ENCODE data around the gene NLRP10. TPM values are rescaled to one million over a fixed set of nuclear protein-coding genes. Genes with fewer than 3 reads are reported as not detected.

Gene NLRP10

DNA sequence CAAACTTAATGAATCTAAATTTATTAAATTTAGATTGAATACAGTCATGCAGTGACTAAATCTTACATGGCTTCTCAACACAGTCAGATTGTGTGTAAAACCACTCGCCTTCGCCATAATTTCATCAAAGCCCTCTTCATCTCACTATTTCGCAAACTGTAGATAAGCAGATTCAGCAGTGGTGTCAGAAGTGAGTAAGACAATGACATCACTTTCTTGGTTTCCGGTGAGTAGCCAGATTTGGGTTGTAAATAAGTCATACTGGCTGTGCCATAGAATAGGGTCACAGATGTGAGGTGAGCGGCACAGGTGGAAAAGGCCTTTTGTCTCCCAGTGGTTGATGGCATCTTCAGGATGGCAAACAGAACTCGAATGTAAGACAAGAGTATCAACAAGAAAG is 37.6 kb downstream of the NLRP10 start:
- Histone ChIP-seq H2BK15ac (ENCODE audit: low read depth, poor library complexity, severe bottlenecking) (no peak overlapping the region), H2AK5ac (ENCODE audit: low read length, severe bottlenecking) (no peak overlapping the region), H3K27me3 (ENCODE audit: control insufficient read depth in 1 of 2, insufficient read depth in 1 of 2, low read length in 2 of 2) (peaks cover 0 to 4% of the 10 kb centered on the region in 2 experiments), H3K9me3 (ENCODE audit: control insufficient read depth, low read length) (no peaks in the 10 kb centered on the region), H3K4me2 (ENCODE audit: low read length, poor library complexity, severe bottlenecking) (no peak overlapping the region), H3K23ac (ENCODE audit: low read length in 2 of 2) (no peak overlapping the region), H3K9ac (ENCODE audit: low read length) (no peak overlapping the region), H3K4ac (ENCODE audit: low read depth in 1 of 2, low read length in 2 of 2) (no peak overlapping the region), H4K8ac (ENCODE audit: low read length) (no peak overlapping the region), H3K36me3 (ENCODE audit: control insufficient read depth in 1 of 2, insufficient read depth in 2 of 2, low read depth in 1 of 2, low read length in 2 of 2) (no peaks in the 10 kb centered on the region), H3K4me1 (ENCODE audit: control insufficient read depth, insufficient read depth, low read depth, low read length) (no peaks in the 10 kb centered on the region), H2BK5ac (ENCODE audit: low read depth, low read length, poor library complexity, severe bottlenecking) (no peak overlapping the region), H2BK120ac (ENCODE audit: low read depth, low read length) (no peak overlapping the region), H3K27ac (ENCODE audit: low read length, poor library complexity, severe bottlenecking) (no peak overlapping the region), H3K4me3 (ENCODE audit: insufficient read depth in 1 of 2, low read depth in 1 of 2, low read length in 2 of 2) (no peak overlapping the region), H3K18ac (ENCODE audit: low read depth in 1 of 2, low read length in 2 of 2) (no peak overlapping the region), H3K14ac (ENCODE audit: low read length in 2 of 2) (no peak overlapping the region), H4K91ac (ENCODE audit: low read length) (no peak overlapping the region), H2BK12ac (ENCODE audit: low read length in 2 of 2) (no peak overlapping the region), H3K79me1 (replicated peaks; ENCODE audit: low read length, poor library complexity, severe bottlenecking) (no peaks in the 10 kb centered on the region), H2AFZ (ENCODE audit: low read depth, low read length) (no peak overlapping the region)
- no peak for DNase-seq
- WGBS: 71% methylated on average over 4 of the region's 6 CpGs

DNA sequence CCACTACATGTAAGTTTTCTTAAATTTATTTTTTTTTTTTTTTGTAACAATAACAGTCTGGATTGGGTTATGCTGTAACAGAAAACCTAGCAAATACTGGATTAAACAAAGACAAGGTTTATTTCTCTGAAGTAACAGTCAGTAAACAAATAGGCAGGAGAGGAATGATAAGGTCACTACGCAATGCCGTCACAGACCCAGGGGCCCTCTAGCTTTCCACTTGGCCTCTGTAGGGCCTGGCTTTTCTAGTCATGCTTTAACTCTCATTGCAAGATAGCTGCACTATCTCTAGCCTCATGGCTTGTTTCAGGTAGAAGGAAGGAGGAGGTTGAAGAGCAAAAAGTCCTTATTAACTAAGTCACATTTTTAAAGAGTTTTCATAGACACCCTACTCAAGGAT is 40.7 kb downstream of the NLRP10 start:
- H2BK12ac ChIP-seq (ENCODE audit: low read length in 2 of 2): no peak overlapping the region

DNA sequence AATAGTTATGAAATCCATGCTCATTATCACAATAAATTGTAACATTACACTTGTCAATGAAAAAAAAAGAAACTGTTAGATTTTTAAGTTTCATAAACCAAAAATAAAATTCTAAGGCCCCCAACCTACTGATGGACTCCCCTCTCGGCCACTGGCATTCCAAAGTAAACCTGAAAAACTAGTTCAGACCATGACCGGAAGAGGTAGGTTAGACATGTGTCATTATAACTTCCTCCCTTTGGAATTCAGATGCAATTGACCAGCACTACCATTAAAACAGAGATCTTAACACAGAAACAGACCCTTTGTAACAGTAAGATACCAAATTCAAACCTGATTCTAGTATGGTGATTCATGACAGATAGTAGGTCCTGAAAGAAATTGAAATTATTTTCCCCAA is 47.1 kb downstream of the NLRP10 start:
- no peaks in the 10 kb centered on the region for H3K36me3 ChIP-seq (ENCODE audit: control insufficient read depth in 1 of 2, insufficient read depth in 2 of 2, low read depth in 1 of 2, low read length in 2 of 2)
- no peak overlapping the region for H3K4me2 ChIP-seq (ENCODE audit: low read length, poor library complexity, severe bottlenecking)
- no peaks in the 10 kb centered on the region for H3K9me3 ChIP-seq (ENCODE audit: control insufficient read depth, low read length)
- H3K14ac ChIP-seq (ENCODE audit: low read length in 2 of 2): no peak overlapping the region
- H2BK15ac ChIP-seq (ENCODE audit: low read depth, poor library complexity, severe bottlenecking): no peak overlapping the region
- no peak overlapping the region for H2BK12ac ChIP-seq (ENCODE audit: low read length in 2 of 2)
- H3K18ac ChIP-seq (ENCODE audit: low read depth in 1 of 2, low read length in 2 of 2): no peak overlapping the region
- no peak overlapping the region for H4K8ac ChIP-seq (ENCODE audit: low read length)
- H3K4me1 ChIP-seq (ENCODE audit: control insufficient read depth, insufficient read depth, low read depth, low read length): no peaks in the 10 kb centered on the region
- H3K79me1 ChIP-seq (replicated peaks; ENCODE audit: low read length, poor library complexity, severe bottlenecking): no peaks in the 10 kb centered on the region
- WGBS: 90% methylated on average over 2 of the region's 2 CpGs
- no peak overlapping the region for H2AFZ ChIP-seq (ENCODE audit: low read depth, low read length)
- H3K4ac ChIP-seq (ENCODE audit: low read depth in 1 of 2, low read length in 2 of 2): no peak overlapping the region
- H3K27ac ChIP-seq (ENCODE audit: low read length, poor library complexity, severe bottlenecking): no peak overlapping the region
- no peak overlapping the region for H4K91ac ChIP-seq (ENCODE audit: low read length)
- H2BK120ac ChIP-seq (ENCODE audit: low read depth, low read length): no peak overlapping the region
- no peak overlapping the region for H3K23ac ChIP-seq (ENCODE audit: low read length in 2 of 2)
- no peak overlapping the region for H3K9ac ChIP-seq (ENCODE audit: low read length)
- no peak overlapping the region for H2BK5ac ChIP-seq (ENCODE audit: low read depth, low read length, poor library complexity, severe bottlenecking)
- DNase-seq: no peak
- H3K27me3 ChIP-seq (ENCODE audit: control insufficient read depth in 1 of 2, insufficient read depth in 1 of 2, low read length in 2 of 2): no peaks in the 10 kb centered on the region
- H2AK5ac ChIP-seq (ENCODE audit: low read length, severe bottlenecking): no peak overlapping the region
- H3K4me3 ChIP-seq (ENCODE audit: insufficient read depth in 1 of 2, low read depth in 1 of 2, low read length in 2 of 2): no peak overlapping the region

More for the DNA sequence above, 40.7 kb downstream of the NLRP10 start:
- Histone ChIP-seq H2BK120ac (ENCODE audit: low read depth, low read length) (no peak overlapping the region), H3K9me3 (ENCODE audit: control insufficient read depth, low read length) (no peaks in the 10 kb centered on the region), H3K9ac (ENCODE audit: low read length) (no peak overlapping the region), H3K4ac (ENCODE audit: low read depth in 1 of 2, low read length in 2 of 2) (no peak overlapping the region), H3K18ac (ENCODE audit: low read depth in 1 of 2, low read length in 2 of 2) (no peak overlapping the region), H3K27ac (ENCODE audit: low read length, poor library complexity, severe bottlenecking) (no peak overlapping the region), H3K4me3 (ENCODE audit: insufficient read depth in 1 of 2, low read depth in 1 of 2, low read length in 2 of 2) (no peak overlapping the region), H4K91ac (ENCODE audit: low read length) (no peak overlapping the region), H2BK15ac (ENCODE audit: low read depth, poor library complexity, severe bottlenecking) (no peak overlapping the region), H3K36me3 (ENCODE audit: control insufficient read depth in 1 of 2, insufficient read depth in 2 of 2, low read depth in 1 of 2, low read length in 2 of 2) (no peaks in the 10 kb centered on the region), H3K27me3 (ENCODE audit: control insufficient read depth in 1 of 2, insufficient read depth in 1 of 2, low read length in 2 of 2) (no peaks in the 10 kb centered on the region), H4K8ac (ENCODE audit: low read length) (no peak overlapping the region), H2AK5ac (ENCODE audit: low read length, severe bottlenecking) (no peak overlapping the region), H3K4me2 (ENCODE audit: low read length, poor library complexity, severe bottlenecking) (no peak overlapping the region), H2BK5ac (ENCODE audit: low read depth, low read length, poor library complexity, severe bottlenecking) (no peak overlapping the region), H2AFZ (ENCODE audit: low read depth, low read length) (no peak overlapping the region), H3K23ac (ENCODE audit: low read length in 2 of 2) (no peak overlapping the region), H3K79me1 (replicated peaks; ENCODE audit: low read length, poor library complexity, severe bottlenecking) (no peaks in the 10 kb centered on the region), H3K14ac (ENCODE audit: low read length in 2 of 2) (no peak overlapping the region), H3K4me1 (ENCODE audit: control insufficient read depth, insufficient read depth, low read depth, low read length) (no peaks in the 10 kb centered on the region)
- DNase-seq: no peak
- WGBS: 62% methylated on average over 2 of the region's 2 CpGs

Small RNA genes within 50 kb of the gene (small RNA-seq; reads per million reads assigned to genes)
- not detected for gene COX6CP5 (ENCODE audit: low read depth)
